Measurements from ENCODE around the gene CAPN12.

Gene CAPN12

GRCh38 chr19:38710416-38710702 is 33.9 kb downstream of the CAPN12 start:
- DNase-seq (ENCODE audit: low read depth in 1 of 2, low spot score in 1 of 2): no peak
- Histone ChIP-seq H3K27me3 (ENCODE audit: insufficient read depth, poor library complexity, severe bottlenecking) (no peaks in the 10 kb centered on the region), H3K27ac (replicated peaks) (no peak overlapping the region), H3K4me3 (replicated peaks; ENCODE audit: insufficient read depth, low read length) (no peak overlapping the region)
- no peak for TF ChIP-seq CTCF (IDR thresholded peaks at IDR 0.05; ENCODE audit: insufficient read depth, low read length)
- no peak for TF ChIP-seq SPI1 (IDR thresholded peaks at IDR 0.05; ENCODE audit: borderline replicate concordance, low read depth)
- TF ChIP-seq, protein P1, sequence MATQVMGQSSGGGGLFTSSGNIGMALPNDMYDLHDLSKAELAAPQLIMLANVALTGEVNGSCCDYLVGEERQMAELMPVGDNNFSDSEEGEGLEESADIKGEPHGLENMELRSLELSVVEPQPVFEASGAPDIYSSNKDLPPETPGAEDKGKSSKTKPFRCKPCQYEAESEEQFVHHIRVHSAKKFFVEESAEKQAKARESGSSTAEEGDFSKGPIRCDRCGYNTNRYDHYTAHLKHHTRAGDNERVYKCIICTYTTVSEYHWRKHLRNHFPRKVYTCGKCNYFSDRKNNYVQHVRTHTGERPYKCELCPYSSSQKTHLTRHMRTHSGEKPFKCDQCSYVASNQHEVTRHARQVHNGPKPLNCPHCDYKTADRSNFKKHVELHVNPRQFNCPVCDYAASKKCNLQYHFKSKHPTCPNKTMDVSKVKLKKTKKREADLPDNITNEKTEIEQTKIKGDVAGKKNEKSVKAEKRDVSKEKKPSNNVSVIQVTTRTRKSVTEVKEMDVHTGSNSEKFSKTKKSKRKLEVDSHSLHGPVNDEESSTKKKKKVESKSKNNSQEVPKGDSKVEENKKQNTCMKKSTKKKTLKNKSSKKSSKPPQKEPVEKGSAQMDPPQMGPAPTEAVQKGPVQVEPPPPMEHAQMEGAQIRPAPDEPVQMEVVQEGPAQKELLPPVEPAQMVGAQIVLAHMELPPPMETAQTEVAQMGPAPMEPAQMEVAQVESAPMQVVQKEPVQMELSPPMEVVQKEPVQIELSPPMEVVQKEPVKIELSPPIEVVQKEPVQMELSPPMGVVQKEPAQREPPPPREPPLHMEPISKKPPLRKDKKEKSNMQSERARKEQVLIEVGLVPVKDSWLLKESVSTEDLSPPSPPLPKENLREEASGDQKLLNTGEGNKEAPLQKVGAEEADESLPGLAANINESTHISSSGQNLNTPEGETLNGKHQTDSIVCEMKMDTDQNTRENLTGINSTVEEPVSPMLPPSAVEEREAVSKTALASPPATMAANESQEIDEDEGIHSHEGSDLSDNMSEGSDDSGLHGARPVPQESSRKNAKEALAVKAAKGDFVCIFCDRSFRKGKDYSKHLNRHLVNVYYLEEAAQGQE (IDR thresholded peaks at IDR 0.05; ENCODE audit: insufficient replicate concordance, low read depth): no peak
- no peak for TF ChIP-seq POLR2AphosphoS5 (IDR thresholded peaks at IDR 0.05; ENCODE audit: low read depth)
- no peak for TF ChIP-seq GABPA (IDR thresholded peaks at IDR 0.05; ENCODE audit: low read depth)

GRCh38 chr19:38709671-38710415 is 34.4 kb downstream of the CAPN12 start:
- TF ChIP-seq SPI1 (IDR thresholded peaks at IDR 0.05; ENCODE audit: borderline replicate concordance, low read depth) (no peak), GABPA (IDR thresholded peaks at IDR 0.05; ENCODE audit: low read depth) (no peak), POLR2AphosphoS5 (IDR thresholded peaks at IDR 0.05; ENCODE audit: low read depth) (no peak), CTCF (IDR thresholded peaks at IDR 0.05; ENCODE audit: insufficient read depth, low read length) (no peak)
- TF ChIP-seq, protein P1 (IDR thresholded peaks at IDR 0.05; ENCODE audit: insufficient replicate concordance, low read depth): no peak
- Histone ChIP-seq H3K27ac (replicated peaks) (no peak overlapping the region), H3K27me3 (ENCODE audit: insufficient read depth, poor library complexity, severe bottlenecking) (no peaks in the 10 kb centered on the region), H3K4me3 (replicated peaks; ENCODE audit: insufficient read depth, low read length) (no peak overlapping the region)
- DNase-seq (ENCODE audit: low read depth in 1 of 2, low spot score in 1 of 2): no peak

DNA sequence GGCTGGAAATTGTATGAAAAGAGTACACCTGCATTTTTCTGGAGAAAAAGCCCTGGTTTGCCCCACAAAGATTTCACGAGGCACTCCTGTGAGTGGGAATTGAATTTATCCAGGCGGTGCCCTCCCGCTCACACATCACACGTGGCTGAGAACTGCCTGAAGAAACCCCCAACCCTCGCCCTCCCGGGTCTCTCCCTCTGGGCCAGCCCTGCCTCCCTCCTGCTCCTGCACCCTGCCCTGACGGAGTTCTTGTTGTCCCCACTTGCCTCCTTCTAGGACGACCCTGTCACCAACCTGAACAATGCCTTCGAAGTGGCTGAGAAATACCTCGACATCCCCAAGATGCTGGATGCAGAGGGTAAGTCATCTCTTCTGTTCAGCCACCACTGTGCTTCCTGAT is 35.2 kb downstream of the CAPN12 start:
- H3K4me3 ChIP-seq (replicated peaks; ENCODE audit: insufficient read depth, low read length): no peak overlapping the region
- H3K27ac ChIP-seq (replicated peaks): no peak overlapping the region
- TF ChIP-seq GABPA (IDR thresholded peaks at IDR 0.05; ENCODE audit: low read depth): no peak
- no peak for TF ChIP-seq CTCF (IDR thresholded peaks at IDR 0.05; ENCODE audit: insufficient read depth, low read length)
- TF ChIP-seq SPI1 (IDR thresholded peaks at IDR 0.05; ENCODE audit: borderline replicate concordance, low read depth): no peak
- TF ChIP-seq, protein P1 (IDR thresholded peaks at IDR 0.05; ENCODE audit: insufficient replicate concordance, low read depth): no peak
- no peak for TF ChIP-seq POLR2AphosphoS5 (IDR thresholded peaks at IDR 0.05; ENCODE audit: low read depth)
- H3K27me3 ChIP-seq (ENCODE audit: insufficient read depth, poor library complexity, severe bottlenecking): no peaks in the 10 kb centered on the region
- DNase-seq (ENCODE audit: low read depth in 1 of 2, low spot score in 1 of 2): no peak

Data from HL-60 (cell line).